Measurements from ENCODE around the gene ZFAND3.

- no peak for TF ChIP-seq GATA2 (IDR thresholded peaks at IDR 0.05; ENCODE audit: low read depth, low read length)
- TF ChIP-seq GATA3 (IDR thresholded peaks at IDR 0.05; ENCODE audit: low read depth, low read length) = no peak
Measured at GRCh38 chr6:37984578-37984977, 165.1 kb downstream of the ZFAND3 start.
